ENCODE measurements around the gene C16orf86.

The C16orf86 gene, protein sequence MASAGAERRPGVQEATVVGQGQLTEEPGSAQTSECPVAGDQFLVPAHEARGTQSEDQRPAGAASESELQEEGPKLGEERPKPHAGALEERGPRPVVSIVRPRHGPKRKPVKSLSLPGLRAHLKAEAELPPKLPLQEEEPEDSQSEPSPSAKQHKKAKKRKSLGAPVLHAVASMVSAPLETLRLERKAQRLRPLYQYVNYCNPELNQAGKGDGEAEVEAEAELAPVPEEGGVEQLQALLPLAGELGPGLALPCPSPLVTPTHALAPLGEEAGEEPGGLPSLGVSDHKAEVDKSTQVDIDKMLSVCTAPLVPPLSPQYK

DNA sequence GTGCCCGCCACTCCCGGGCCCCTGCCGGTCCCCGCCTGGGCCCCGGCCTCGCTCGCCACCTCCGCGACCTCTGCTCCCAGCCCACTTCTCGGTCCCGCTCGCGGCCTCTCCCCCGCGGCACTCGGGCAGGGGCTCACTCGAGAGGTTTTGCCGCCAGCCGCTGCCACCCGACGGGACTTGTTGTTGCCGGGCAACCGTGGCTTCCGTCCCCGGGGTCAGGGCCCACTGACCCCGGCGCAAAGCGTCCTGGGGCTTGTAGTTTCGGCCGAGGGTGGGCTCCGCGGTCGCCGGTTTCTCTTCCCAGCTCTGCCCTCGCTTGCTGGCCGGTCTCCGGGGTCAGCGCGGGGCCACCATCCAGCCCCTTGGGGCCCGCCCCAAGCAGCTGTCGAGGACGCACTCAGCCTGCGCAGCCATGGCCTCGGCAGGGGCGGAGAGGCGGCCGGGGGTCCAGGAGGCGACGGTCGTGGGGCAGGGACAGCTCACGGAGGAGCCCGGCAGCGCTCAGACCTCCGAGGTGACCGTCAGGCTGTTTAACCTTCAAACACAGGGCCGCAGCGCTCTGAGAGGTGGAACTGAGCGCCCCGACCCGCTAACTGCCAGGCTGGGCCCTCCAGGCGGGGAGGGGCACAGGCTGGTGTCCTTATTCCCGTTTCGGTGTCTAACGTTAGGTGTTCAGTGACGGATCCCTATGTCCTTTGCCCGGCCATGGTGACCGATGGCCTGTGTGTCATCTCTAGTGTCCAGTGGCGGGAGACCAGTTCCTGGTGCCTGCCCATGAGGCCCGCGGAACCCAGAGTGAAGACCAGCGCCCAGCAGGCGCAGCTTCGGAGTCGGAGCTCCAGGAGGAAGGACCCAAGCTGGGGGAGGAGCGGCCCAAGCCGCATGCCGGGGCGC is at the start of gene C16orf86, which contains the start of gene ENKD1:
Gene C16orf86 (plus strand): TSS at position 256 of the 894 bp plus-strand sequence. CDS start 157 bp downstream, at position 413.
Gene ENKD1 (minus strand): TSS at position 192 of the 894 bp plus-strand sequence. CDS start 308 bp downstream, outside the sequence.
- TF ChIP-seq ZNF274 (IDR thresholded peaks at IDR 0.05; ENCODE audit: low read depth, low read length): no peak
- H3K4me3 ChIP-seq (ENCODE audit: low read length): peak within 1 kb of the TSS; percentile 76; the same call in 1 of the 2 replicates

DNA sequence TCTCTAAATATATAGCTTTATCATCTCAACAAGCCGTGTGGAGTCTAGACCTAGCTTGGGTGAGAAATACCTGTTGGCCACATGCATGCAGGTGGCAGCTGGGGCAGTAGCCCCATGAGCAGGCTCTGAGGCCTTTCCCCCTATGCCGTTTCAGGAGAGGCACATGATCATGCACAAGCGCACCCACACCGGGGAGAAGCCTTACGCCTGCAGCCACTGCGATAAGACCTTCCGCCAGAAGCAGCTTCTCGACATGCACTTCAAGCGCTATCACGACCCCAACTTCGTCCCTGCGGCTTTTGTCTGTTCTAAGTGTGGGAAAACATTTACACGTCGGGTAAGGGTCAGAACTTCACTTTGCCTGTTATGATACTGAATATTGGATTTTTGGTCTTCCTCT is 38.4 kb upstream of the C16orf86 start:
- no peak overlapping the region for H3K4me3 ChIP-seq (ENCODE audit: low read length)
- no peak for TF ChIP-seq ZNF274 (IDR thresholded peaks at IDR 0.05; ENCODE audit: low read depth, low read length)

DNA sequence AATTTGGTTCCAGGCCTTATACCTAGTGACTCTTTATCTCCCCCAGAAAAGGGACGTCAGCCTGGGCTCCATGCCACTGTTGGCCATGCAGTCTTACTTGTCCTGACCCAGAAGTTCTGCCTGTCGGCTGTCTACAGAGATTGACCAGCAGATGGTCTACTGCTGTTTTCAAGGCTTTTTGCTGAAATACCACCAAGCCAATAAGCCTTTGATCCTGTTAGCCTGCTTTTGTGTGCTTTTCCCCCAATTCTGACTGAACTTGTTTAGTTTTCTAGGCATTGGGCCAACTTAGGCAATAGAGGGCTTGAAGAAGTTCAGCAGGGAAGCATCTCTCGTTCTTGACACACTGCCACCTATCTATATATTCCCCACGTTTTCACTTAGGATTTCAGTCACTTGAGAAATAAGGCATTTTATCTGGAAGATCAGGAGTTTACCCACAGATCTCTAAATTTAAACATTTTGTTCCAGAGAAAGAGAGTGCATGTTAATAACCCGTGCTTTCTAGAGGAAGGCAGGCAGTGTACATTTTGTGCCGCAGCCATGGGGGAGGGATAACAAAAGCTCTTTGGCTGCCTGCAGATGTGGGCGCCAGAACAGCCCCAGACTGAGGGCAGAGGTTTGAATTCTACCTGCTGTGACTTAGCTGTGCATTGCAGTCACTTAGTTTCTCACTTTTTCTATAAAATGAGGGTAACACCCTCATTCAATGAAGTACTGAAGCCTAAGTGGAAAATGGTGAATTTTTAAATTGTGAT is 34.0 kb upstream of the C16orf86 start:
- TF ChIP-seq ZNF274 (IDR thresholded peaks at IDR 0.05; ENCODE audit: low read depth, low read length): no peak
- H3K4me3 ChIP-seq (ENCODE audit: low read length): no peak overlapping the region

GRCh38 chr16:67636713-67637112 is 29.9 kb upstream of the C16orf86 start:
- H3K4me3 ChIP-seq (ENCODE audit: low read length): no peak overlapping the region
- no peak for TF ChIP-seq ZNF274 (IDR thresholded peaks at IDR 0.05; ENCODE audit: low read depth, low read length)

DNA sequence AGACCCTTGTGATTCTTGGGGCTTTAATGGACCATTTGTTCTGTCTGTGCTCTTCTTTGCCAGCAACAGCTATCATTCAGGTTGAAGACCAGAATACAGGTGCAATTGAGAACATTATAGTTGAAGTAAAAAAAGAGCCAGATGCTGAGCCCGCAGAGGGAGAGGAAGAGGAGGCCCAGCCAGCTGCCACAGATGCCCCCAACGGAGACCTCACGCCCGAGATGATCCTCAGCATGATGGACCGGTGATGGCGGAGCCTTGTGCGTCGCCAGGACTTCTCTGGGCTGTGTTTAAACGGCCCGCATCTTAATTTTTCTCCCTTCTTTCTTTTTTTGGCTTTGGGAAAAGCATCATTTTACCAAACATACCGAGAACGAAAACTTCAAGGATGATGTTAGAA is 29.0 kb upstream of the C16orf86 start:
- no peak for TF ChIP-seq ZNF274 (IDR thresholded peaks at IDR 0.05; ENCODE audit: low read depth, low read length)
- H3K4me3 ChIP-seq (ENCODE audit: low read length): no peak overlapping the region

- H3K4me3 ChIP-seq (ENCODE audit: low read length): no peak overlapping the region
- TF ChIP-seq ZNF274 (IDR thresholded peaks at IDR 0.05; ENCODE audit: low read depth, low read length): no peak
These were observed 24.6 kb upstream of the C16orf86 start for GRCh38 chr16:67641779-67642708.

DNA sequence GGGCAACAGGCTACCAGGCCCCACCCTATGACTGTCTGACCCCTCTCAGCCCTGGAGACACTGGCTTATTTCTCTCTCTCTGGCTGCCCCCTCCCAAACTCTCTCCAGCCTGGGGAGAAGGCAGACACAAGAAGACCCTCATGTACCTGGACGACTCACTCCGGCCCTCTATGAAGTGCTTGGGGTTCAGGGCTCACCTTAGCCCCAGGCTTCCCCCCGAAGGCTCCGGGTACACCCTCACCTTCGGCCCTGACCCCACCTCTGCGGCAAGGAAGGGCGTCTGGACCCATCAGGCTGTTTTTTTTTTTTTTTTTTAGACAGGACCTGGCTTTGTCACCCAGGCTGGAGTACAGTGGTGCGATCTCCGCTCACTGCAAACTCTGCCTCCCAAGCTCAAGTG is 22.6 kb upstream of the C16orf86 start:
- no peak overlapping the region; the same call in 1 of the 2 replicates for H3K4me3 ChIP-seq (ENCODE audit: low read length)
- no peak for TF ChIP-seq ZNF274 (IDR thresholded peaks at IDR 0.05; ENCODE audit: low read depth, low read length)

GRCh38 chr16:67645397-67646121 is 21.1 kb upstream of the C16orf86 start:
- peak overlapping the region; percentile 59; the same call in 1 of the 2 replicates for H3K4me3 ChIP-seq (ENCODE audit: low read length)
- TF ChIP-seq ZNF274 (IDR thresholded peaks at IDR 0.05; ENCODE audit: low read depth, low read length): no peak

GRCh38 chr16:67647111-67647651 is 19.4 kb upstream of the C16orf86 start:
- no peak overlapping the region for H3K4me3 ChIP-seq (ENCODE audit: low read length)
- TF ChIP-seq ZNF274 (IDR thresholded peaks at IDR 0.05; ENCODE audit: low read depth, low read length): no peak

DNA sequence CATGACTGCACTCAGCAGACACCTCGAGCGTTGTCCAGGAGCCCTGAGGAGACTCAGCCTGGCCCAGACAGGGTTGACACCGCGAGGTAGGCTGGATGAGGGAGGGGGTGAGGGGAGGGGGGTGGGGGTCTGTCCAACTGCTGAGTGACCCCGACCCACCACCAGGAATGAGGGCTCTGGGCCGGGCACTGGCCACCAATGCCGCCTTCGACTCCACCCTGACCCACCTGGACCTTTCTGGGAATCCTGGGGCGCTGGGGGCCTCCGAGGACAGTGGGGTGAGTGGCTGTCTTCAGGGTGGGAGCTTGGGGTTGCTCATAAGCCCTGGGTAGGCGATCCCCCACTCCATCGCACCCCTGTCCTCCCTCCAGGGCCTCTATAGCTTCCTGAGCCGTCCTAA is 18.9 kb upstream of the C16orf86 start:
- TF ChIP-seq ZNF274 (IDR thresholded peaks at IDR 0.05; ENCODE audit: low read depth, low read length): no peak
- H3K4me3 ChIP-seq (ENCODE audit: low read length): no peak overlapping the region

DNA sequence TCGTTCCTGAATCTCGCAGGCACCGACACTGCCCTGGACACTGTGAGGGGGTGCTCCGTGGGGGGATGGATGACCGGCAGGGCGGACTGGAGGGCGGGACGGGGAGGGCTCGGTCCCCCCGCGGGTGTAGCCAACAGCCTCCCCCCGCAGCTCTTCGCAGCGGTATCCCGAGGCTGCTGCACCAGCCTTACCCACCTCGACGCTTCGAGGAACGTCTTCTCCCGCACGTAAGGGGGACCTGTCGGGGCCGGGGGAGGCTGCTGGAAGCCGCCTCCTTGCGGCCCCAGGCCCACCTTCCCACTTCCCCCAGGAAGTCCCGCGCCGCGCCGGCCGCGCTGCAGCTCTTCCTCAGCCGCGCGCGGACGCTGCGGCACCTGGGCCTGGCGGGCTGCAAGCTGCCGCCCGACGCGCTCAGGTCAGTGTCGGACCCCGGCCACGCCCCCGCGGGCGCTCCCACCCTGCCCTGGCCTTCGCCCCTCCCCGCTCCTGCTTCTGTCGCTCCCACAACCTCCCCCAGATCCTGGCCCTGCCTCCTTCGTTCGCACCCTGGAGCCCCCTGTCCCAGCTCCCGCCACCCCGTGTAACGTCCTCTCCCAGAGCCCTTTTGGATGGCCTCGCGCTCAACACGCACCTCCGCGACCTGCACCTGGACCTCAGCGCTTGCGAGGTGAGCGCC is 18.4 kb upstream of the C16orf86 start:
- TF ChIP-seq ZNF274 (IDR thresholded peaks at IDR 0.05; ENCODE audit: low read depth, low read length): no peak

More for the DNA sequence above, 18.4 kb upstream of the C16orf86 start:
- H3K4me3 ChIP-seq (ENCODE audit: low read length): no peak overlapping the region

All from GM08714 (cell line).